ENCODE measurements around the gene FAM25G. TPM values are rescaled to one million over a fixed set of nuclear protein-coding genes. Genes with fewer than 3 reads are reported as not detected.

The FAM25G gene
- total RNA-seq, 2 donors from 2014 or later: not detected

GRCh38 chr10:47443145-47443544 is 48.4 kb downstream of the FAM25G start:
- intact Hi-C loops (cut with DNase I): no loop called here
- no peaks in the 10 kb centered on the region for H3K4me1 ChIP-seq (replicated peaks)
- DNase-seq (ENCODE audit: low spot score): no peak
- no peak for TF ChIP-seq POLR2A (IDR thresholded peaks at IDR 0.05)
- TF ChIP-seq CTCF (IDR thresholded peaks at IDR 0.05): no peak
- no peak for TF ChIP-seq POLR2AphosphoS5 (IDR thresholded peaks at IDR 0.05)
- no peak overlapping the region for H3K27ac ChIP-seq
- H3K9me3 ChIP-seq: no peaks in the 10 kb centered on the region
- no peak overlapping the region for H3K4me3 ChIP-seq
- H3K36me3 ChIP-seq: no peaks in the 10 kb centered on the region
- H3K27me3 ChIP-seq (replicated peaks; ENCODE audit: insufficient read depth): no peaks in the 10 kb centered on the region
- WGBS: 65% methylated on average over 2 of the region's 2 CpGs

- DNase-seq (ENCODE audit: low spot score): no peak
Observed at GRCh38 chr10:47442351-47442750, 49.1 kb downstream of the FAM25G start.

GRCh38 chr10:47441938-47442337 is 49.6 kb downstream of the FAM25G start:
- Histone ChIP-seq H3K4me3 (no peak overlapping the region), H3K27ac (no peak overlapping the region), H3K4me1 (replicated peaks) (no peaks in the 10 kb centered on the region), H3K36me3 (no peaks in the 10 kb centered on the region), H3K27me3 (replicated peaks; ENCODE audit: insufficient read depth) (no peaks in the 10 kb centered on the region), H3K9me3 (no peaks in the 10 kb centered on the region)
- intact Hi-C loops (cut with DNase I): no loop called here
- DNase-seq (ENCODE audit: low spot score): no peak
- TF ChIP-seq CTCF (IDR thresholded peaks at IDR 0.05) (no peak), POLR2A (IDR thresholded peaks at IDR 0.05) (no peak), POLR2AphosphoS5 (IDR thresholded peaks at IDR 0.05) (no peak)
- WGBS: 74% methylated on average over 4 of the region's 4 CpGs

More at GRCh38 chr10:47442351-47442750, 49.1 kb downstream of the FAM25G start:
- TF ChIP-seq POLR2AphosphoS5 (IDR thresholded peaks at IDR 0.05): no peak
- no peak for TF ChIP-seq CTCF (IDR thresholded peaks at IDR 0.05)
- no peak for TF ChIP-seq POLR2A (IDR thresholded peaks at IDR 0.05)
- H3K9me3 ChIP-seq: no peaks in the 10 kb centered on the region
- 64% methylated on average over 5 of the region's 5 CpGs for WGBS
- no peaks in the 10 kb centered on the region for H3K36me3 ChIP-seq
- no peak overlapping the region for H3K27ac ChIP-seq
- intact Hi-C loops (cut with DNase I): no loop called here
- H3K27me3 ChIP-seq (replicated peaks; ENCODE audit: insufficient read depth): no peaks in the 10 kb centered on the region
- H3K4me1 ChIP-seq (replicated peaks): no peaks in the 10 kb centered on the region
- no peak overlapping the region for H3K4me3 ChIP-seq

GRCh38 chr10:47440207-47440606 is 51.3 kb downstream of the FAM25G start:
- Histone ChIP-seq H3K4me1 (replicated peaks) (no peaks in the 10 kb centered on the region), H3K27me3 (replicated peaks; ENCODE audit: insufficient read depth) (no peaks in the 10 kb centered on the region), H3K4me3 (no peak overlapping the region), H3K36me3 (no peaks in the 10 kb centered on the region), H3K9me3 (no peaks in the 10 kb centered on the region), H3K27ac (no peak overlapping the region)
- TF ChIP-seq POLR2A (IDR thresholded peaks at IDR 0.05) (no peak), CTCF (IDR thresholded peaks at IDR 0.05) (no peak), POLR2AphosphoS5 (IDR thresholded peaks at IDR 0.05) (no peak)
- intact Hi-C loops (cut with DNase I): no loop called here
- WGBS: 78% methylated on average over 4 of the region's 4 CpGs
- no peak for DNase-seq (ENCODE audit: low spot score)

GRCh38 chr10:47438857-47439474 is 52.5 kb downstream of the FAM25G start:
- Histone ChIP-seq H3K36me3 (no peaks in the 10 kb centered on the region), H3K27me3 (replicated peaks; ENCODE audit: insufficient read depth) (no peaks in the 10 kb centered on the region), H3K4me3 (no peak overlapping the region), H3K27ac (no peak overlapping the region), H3K4me1 (replicated peaks) (no peaks in the 10 kb centered on the region), H3K9me3 (no peaks in the 10 kb centered on the region)
- peak; percentile 59 for DNase-seq (ENCODE audit: low spot score)
- WGBS: 48% methylated on average over 6 of the region's 6 CpGs
- intact Hi-C loops (cut with DNase I): no loop called here
- TF ChIP-seq POLR2A (IDR thresholded peaks at IDR 0.05) (no peak), POLR2AphosphoS5 (IDR thresholded peaks at IDR 0.05) (peak; percentile 31), CTCF (IDR thresholded peaks at IDR 0.05) (peak in 3 of 4 experiments; percentile 11 to 69 (median 53))

Data from prostate gland (tissue), 2 donors.